Neural cell (in vitro differentiated cells): ENCODE measurements around the gene CACNA1B. TPM values are rescaled to one million over a fixed set of nuclear protein-coding genes. Genes with fewer than 3 reads are reported as not detected.

Experiments used
- H2AFZ ChIP-seq: fragments of 200-600, 300-800 bp; sonication (generic), shearing (Covaris generic); 2 replicates; pipeline ENCODE4 v1.6.0; 2014; ENCODE audit warnings: low read depth, mild to moderate bottlenecking, antibody characterized with exemption, low read length, moderate library complexity
- H3F3A ChIP-seq: fragments of 200-600 bp; shearing (Covaris generic); 2 replicates; pipeline ENCODE4 v1.6.1; 2016; ENCODE audit warnings: mild to moderate bottlenecking, moderate library complexity, mixed read lengths, antibody characterized with exemption, low read length; ENCODE audit not compliant: insufficient read depth, poor library complexity, severe bottlenecking
- H3K27ac ChIP-seq: fragments of 200-600, 300-800 bp; sonication (generic), shearing (Covaris generic); 2 replicates; pipeline ENCODE4 v1.5.1; 2014; ENCODE audit warnings: mild to moderate bottlenecking, low read length, moderate library complexity
- H3K27me3 ChIP-seq: fragments of 300-800, 200-600 bp; sonication (generic), shearing (Covaris generic); 2 replicates; pipeline ENCODE4 v1.6.0; 2014; ENCODE audit warnings: mild to moderate bottlenecking, low read depth, low read length, moderate library complexity; ENCODE audit not compliant: insufficient read depth
- H3K36me3 ChIP-seq: fragments of 300-800, 200-600 bp; sonication (generic), shearing (Covaris generic); 2 replicates; pipeline ENCODE4 v1.5.1; 2014; ENCODE audit warnings: mild to moderate bottlenecking, antibody characterized with exemption, low read length, moderate library complexity; ENCODE audit not compliant: insufficient read depth
- H3K4me2 ChIP-seq: fragments of 300-800, 200-600 bp; sonication (generic), shearing (Covaris generic); 2 replicates; pipeline ENCODE4 v1.6.0; 2014; ENCODE audit warnings: mild to moderate bottlenecking, low read length
- H3K4me3 ChIP-seq: fragments of 300-800, 200-600 bp; sonication (generic), shearing (Covaris generic); 2 replicates; pipeline ENCODE4 v1.5.1; 2014; ENCODE audit warnings: mild to moderate bottlenecking, low read length, moderate library complexity
- H3K79me2 ChIP-seq: fragments of 200-600 bp; shearing (Covaris generic); replicated peaks from 2 replicates; pipeline ENCODE4 v1.6.0; 2014; ENCODE audit warnings: mild to moderate bottlenecking, low read length, moderate library complexity; ENCODE audit not compliant: insufficient read depth
- H3K9ac ChIP-seq: fragments of 300-800, 200-600 bp; sonication (generic), shearing (Covaris generic); 2 replicates; pipeline ENCODE4 v1.6.1; 2016; ENCODE audit warnings: mild to moderate bottlenecking, low read length, mixed read lengths
- H3K9me2 ChIP-seq: fragments of 200-600 bp; shearing (Covaris generic); 2 replicates; pipeline ENCODE4 v1.6.1; 2016; ENCODE audit warnings: mild to moderate bottlenecking, low read length, mixed read lengths; ENCODE audit not compliant: insufficient read depth
- H3K9me3 ChIP-seq: fragments of 200-600, 300-800 bp; sonication (generic), shearing (Covaris generic); 2 replicates; pipeline ENCODE4 v1.6.1; 2016; ENCODE audit warnings: mild to moderate bottlenecking, mixed run types, low read length, moderate library complexity, mixed read lengths
- H4K20me1 ChIP-seq: fragments of 200-600 bp; shearing (Covaris generic); 2 replicates; pipeline ENCODE4 v1.6.1; 2016; ENCODE audit warnings: mild to moderate bottlenecking, mixed run types; ENCODE audit not compliant: insufficient read depth
- CTCF ChIP-seq: fragments of 450-650 bp; IDR thresholded peaks from 2 replicates; pipeline ENCODE4 v1.5.1; 2014; ENCODE audit warnings: antibody characterized with exemption, mild to moderate bottlenecking, moderate library complexity; ENCODE audit not compliant: poor library complexity, severe bottlenecking
- EP300 ChIP-seq: fragments of 450-650 bp; conservative IDR thresholded peaks from 2 replicates; pipeline ENCODE4 v1.6.1; 2014; ENCODE audit warnings: antibody characterized with exemption, mild to moderate bottlenecking, moderate library complexity; ENCODE audit not compliant: poor library complexity, severe bottlenecking
- EZH2 ChIP-seq: fragments of 200-600, 300-800 bp; shearing (Covaris generic), sonication (generic); IDR thresholded peaks from 2 replicates; pipeline ENCODE4 v1.6.1; 2014; ENCODE audit warnings: antibody characterized with exemption, low read length, borderline replicate concordance, mild to moderate bottlenecking; ENCODE audit not compliant: insufficient read depth, poor library complexity, severe bottlenecking
- MXI1 ChIP-seq: fragments of 450-650 bp; conservative IDR thresholded peaks from 2 replicates; pipeline ENCODE4 v1.6.1; 2014; ENCODE audit warnings: antibody characterized with exemption, mild to moderate bottlenecking; ENCODE audit not compliant: poor library complexity, severe bottlenecking
- POLR2AphosphoS5 ChIP-seq: IDR thresholded peaks from 2 replicates; pipeline ENCODE4 v1.6.1; 2012
- RAD21 ChIP-seq: fragments of 450-650 bp; conservative IDR thresholded peaks from 2 replicates; pipeline ENCODE4 v1.6.1; 2014; ENCODE audit warnings: antibody characterized with exemption, mild to moderate bottlenecking, moderate library complexity
- REST ChIP-seq: IDR thresholded peaks from 2 replicates; pipeline ENCODE4 v1.6.1; 2012; ENCODE audit warnings: borderline replicate concordance
- SMC3 ChIP-seq: fragments of 450-650 bp; conservative IDR thresholded peaks from 2 replicates; pipeline ENCODE4 v1.6.1; 2014; ENCODE audit warnings: antibody characterized with exemption, mild to moderate bottlenecking, moderate library complexity; ENCODE audit not compliant: poor library complexity
- TAF1 ChIP-seq: IDR thresholded peaks from 2 replicates; pipeline ENCODE4 v1.6.1; 2012; ENCODE audit warnings: low read depth
- polyA plus RNA-seq: library from polyadenylated mRNA; depleted of rRNA; stranded (reverse); fragments of >200 nt; gene quantifications from 2 replicates; pipeline ENCODE4 v1.2.3, GENCODE V29; 2014

Gene CACNA1B
- polyA plus RNA-seq, 1 donor from 2014 or later, result 5.8 TPM

- no peaks in the 10 kb centered on the region for H3K79me2 ChIP-seq
- no peak overlapping the region for H3K4me3 ChIP-seq
- H3K9me2 ChIP-seq, result no peaks in the 10 kb centered on the region
- H3K27me3 ChIP-seq, result no peaks in the 10 kb centered on the region
- no peak overlapping the region for H3K27ac ChIP-seq
- H4K20me1 ChIP-seq, result no peaks in the 10 kb centered on the region
- H3K9ac ChIP-seq, result no peak overlapping the region
- no peaks in the 10 kb centered on the region for H3F3A ChIP-seq
- no peaks in the 10 kb centered on the region for H3K9me3 ChIP-seq
- no peak for TF ChIP-seq TAF1
- no peak for TF ChIP-seq RAD21
- no peak overlapping the region for H2AFZ ChIP-seq
- H3K36me3 ChIP-seq, result no peaks in the 10 kb centered on the region
- no peak overlapping the region for H3K4me2 ChIP-seq
Observed at GRCh38 chr9:138074516-138074915, 196.9 kb downstream of the CACNA1B start.

GRCh38 chr9:138075496-138075895, 197.9 kb downstream of the CACNA1B start:
- Histone ChIP-seq H3K9me3 (no peaks in the 10 kb centered on the region), H3K9me2 (no peaks in the 10 kb centered on the region), H2AFZ (no peak overlapping the region), H3K9ac (no peak overlapping the region), H3K27ac (no peak overlapping the region), H3K27me3 (no peaks in the 10 kb centered on the region), H3K36me3 (no peaks in the 10 kb centered on the region), H3K4me2 (no peak overlapping the region), H3F3A (no peaks in the 10 kb centered on the region), H4K20me1 (no peaks in the 10 kb centered on the region), H3K79me2 (no peaks in the 10 kb centered on the region), H3K4me3 (no peak overlapping the region)
- TF ChIP-seq MXI1 (no peak), SMC3 (no peak), EZH2 (no peak), RAD21 (no peak), TAF1 (no peak), POLR2AphosphoS5 (no peak), EP300 (no peak), REST (no peak), CTCF (no peak)
